Forelimb muscle (tissue), 1 donor: ENCODE data around the gene KICS2. TPM values are rescaled to one million over a fixed set of nuclear protein-coding genes. Genes with fewer than 3 reads are reported as not detected.
A peak's percentile ranks its signal among the peaks of the same experiment; 100 is the strongest.
"Not testable (repeated sequence)": the region's sequence is repeated elsewhere in the genome, so short reads cannot be mapped to it uniquely, and the experiment has no call there.

Source experiments
- DNase-seq: peaks from one replicate; pipeline ENCODE4 v3.0.0-alpha.2; 2013; ENCODE audit warnings: low read depth
- polyA plus RNA-seq: library from polyadenylated mRNA; unstranded; fragments of 120-200 nt; gene quantifications from one replicate; pipeline ENCODE4 v1.2.1, GENCODE V29; 2013; ENCODE audit not compliant: insufficient read length

KICS2 gene
- 3.1 TPM for polyA plus RNA-seq

GRCh38 chr12:64222009-64222765, at the start of gene KICS2:
Gene KICS2 (minus strand): TSS chr12:64222296. CDS start chr12:64222237, 59 bp downstream.
- DNase-seq, result peak; percentile 84

DNA sequence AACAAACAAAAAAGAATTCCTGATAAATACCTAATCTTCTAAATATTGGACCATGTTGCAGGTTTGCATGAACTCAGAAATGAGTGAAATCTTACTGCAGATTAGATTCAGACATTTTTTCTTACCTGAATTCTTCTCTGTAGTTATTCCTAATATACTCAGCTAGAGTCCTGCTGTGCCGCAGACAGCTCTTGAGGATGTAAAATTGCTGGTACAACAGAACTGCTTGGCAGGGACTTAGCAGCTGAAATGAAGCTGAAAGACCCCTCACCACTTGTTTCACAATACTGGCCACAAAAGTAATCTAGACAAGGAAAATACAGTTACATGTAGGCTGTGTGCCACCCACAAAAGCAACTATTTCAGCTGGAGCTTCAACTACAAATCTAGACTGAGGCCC, 48.3 kb upstream of the KICS2 start:
- no peak for DNase-seq

GRCh38 chr12:64269161-64269560, 47.1 kb upstream of the KICS2 start:
- DNase-seq, result no peak

- DNase-seq, result no peak
Measured at GRCh38 chr12:64268409-64268808, 46.3 kb upstream of the KICS2 start.

DNA sequence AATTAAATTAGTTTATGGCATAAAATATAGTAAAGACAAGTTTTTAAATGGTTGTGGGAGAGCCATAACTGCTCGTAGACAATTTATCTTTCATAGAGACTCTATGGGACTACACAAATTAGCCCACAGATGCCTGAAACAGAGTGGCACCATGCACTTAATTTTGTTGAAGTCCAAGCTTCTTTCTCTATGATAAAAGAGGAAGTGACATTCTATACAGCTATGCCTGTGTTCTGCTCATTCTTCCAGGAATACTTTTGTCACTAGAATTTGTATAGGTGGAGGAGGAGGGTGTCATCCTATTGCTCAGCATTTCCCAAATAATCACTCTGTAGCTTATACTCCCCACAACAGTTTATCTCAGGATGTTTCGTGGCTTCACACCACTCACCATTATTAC, 43.7 kb upstream of the KICS2 start:
- no peak for DNase-seq

GRCh38 chr12:64261813-64262212, 39.7 kb upstream of the KICS2 start:
- DNase-seq, result no peak

DNA sequence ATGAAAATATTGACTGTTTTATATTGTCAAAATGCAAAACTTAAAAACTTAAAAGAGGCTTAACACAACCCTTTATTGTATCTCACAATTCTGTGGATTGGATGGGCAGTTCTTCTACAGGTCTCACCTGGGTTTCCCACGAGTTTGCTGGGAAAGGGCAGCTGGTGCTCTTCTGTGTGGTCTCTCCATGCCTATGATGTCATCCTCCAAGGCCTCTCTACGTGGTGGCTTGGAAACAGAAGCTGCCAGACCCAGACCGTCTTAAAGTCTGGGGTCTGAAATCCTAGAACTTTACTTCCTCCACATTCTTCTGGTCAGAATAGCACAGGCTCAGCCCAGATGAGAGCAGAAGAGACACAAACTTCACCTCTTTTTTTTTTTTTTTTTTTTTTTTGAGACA, 36.5 kb upstream of the KICS2 start:
- no peak for DNase-seq

GRCh38 chr12:64256166-64256800, 34.2 kb upstream of the KICS2 start:
- peak; percentile 46 for DNase-seq

DNA sequence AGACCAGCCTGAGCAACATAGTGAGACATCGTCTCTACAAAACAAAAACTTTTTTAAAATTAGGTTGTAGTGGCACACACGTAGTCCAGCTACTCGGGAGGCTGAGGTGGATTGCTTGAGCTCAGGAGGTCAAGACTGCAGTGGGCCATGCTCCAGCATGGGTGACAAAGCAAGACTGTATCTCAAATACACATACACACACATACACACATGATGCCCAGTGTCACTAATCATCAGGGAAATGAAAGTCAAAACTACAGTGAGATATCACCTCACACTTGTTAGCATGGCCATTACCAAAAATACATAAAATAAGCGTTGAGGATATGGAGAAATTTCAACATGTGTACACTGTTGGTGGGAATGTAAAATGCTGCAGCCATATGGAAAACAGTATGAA, 33.2 kb upstream of the KICS2 start:
- no peak for DNase-seq

DNA sequence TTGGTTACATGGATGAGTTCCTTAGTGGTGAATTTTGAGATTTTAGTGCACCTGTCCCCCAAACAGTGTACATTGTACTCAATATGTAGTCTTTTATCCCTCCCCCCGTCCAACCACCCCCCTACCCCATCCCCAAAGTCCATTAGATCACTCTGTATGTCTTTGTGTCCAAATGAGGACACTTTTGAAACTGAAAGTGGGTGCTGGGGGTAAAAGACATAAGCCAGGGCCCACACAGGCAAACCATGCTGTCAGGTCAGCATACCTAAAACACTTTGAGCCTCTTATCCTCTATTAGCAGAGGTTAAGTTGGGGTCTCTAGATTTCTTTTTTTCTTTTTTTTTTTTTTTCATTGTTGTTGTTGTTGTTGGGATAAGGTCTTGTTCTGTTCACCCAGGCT, 31.3 kb upstream of the KICS2 start:
- no peak for DNase-seq

- peak; percentile 14 for DNase-seq
Measured at GRCh38 chr12:64252681-64253080, 30.6 kb upstream of the KICS2 start.

GRCh38 chr12:64243809-64244208, 21.7 kb upstream of the KICS2 start:
- DNase-seq, result no peak

DNA sequence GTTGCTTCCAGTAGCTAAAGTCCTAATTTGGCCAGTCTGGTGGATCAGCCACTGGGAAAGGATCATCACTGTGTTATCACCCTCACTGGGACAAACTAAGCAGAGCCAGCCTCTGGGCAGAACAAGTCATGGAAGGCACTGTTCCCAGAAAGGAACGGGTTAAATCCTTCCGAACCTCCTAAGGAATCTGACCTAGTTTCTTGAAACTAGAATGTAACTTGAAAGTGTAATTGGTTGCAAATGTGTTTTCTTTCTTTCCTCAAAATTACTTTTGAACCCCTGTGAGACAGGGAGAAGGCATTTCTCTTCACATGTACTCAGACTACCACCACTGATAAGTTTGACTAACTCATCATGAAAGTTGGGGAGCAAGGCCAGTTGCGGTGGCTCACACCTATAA, 18.7 kb upstream of the KICS2 start:
- no peak for DNase-seq

DNA sequence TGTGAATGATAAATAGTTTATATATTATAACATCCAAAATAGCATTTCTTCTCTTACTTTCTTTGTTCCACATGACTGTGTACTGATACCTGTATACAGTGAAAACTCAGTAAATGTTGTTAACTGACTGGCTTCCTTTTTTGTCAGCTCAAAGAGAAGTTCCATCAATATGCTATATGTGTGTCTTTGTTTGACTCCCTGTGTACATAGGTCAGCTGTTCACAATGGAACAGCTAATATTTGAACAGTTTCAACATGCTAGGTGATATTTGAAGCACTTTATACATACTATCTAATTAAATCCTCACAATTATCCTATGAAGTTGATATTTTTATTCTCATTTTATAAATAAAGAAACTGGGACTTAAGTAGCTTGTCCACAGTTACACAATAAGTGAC, 15.3 kb upstream of the KICS2 start:
- no peak for DNase-seq

DNA sequence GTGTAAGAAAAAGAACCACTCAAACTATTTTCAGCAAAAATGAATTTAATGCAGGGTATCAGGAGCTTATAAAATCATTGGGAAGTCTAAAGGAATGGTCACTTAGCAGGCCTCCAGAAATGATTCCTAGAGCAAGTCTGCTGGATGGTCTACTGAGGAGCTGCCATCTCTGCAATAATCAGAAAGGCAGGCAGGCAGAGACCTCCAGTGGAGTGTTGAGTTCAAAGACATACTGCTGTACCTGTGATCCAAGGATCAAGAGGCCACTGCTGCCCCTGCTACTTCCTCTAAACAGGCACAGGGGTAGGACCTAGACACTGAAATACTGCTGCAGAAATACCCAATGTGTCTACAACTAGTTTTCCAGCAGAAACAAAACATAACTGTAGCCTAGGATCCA, 14.5 kb upstream of the KICS2 start:
- no peak for DNase-seq

DNA sequence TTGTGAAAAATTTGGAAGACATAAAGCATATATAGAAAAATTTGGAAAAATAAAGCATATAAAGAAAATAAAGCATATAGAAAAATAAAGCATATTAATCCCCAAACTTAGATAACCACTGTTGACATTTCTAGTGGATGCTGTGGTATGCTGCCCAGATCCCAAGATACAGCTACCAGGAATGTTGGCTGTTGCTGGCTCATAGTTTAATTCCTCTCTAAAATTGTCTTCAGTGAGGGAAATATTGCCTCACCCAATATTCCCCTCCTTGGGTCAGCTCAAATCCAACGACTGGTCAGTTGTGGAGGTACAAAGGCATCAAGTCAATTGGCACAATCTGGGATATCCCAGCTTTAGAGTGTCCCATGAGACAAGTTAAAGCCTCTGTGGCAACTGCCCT, 10.1 kb upstream of the KICS2 start:
- DNase-seq, result no peak

DNA sequence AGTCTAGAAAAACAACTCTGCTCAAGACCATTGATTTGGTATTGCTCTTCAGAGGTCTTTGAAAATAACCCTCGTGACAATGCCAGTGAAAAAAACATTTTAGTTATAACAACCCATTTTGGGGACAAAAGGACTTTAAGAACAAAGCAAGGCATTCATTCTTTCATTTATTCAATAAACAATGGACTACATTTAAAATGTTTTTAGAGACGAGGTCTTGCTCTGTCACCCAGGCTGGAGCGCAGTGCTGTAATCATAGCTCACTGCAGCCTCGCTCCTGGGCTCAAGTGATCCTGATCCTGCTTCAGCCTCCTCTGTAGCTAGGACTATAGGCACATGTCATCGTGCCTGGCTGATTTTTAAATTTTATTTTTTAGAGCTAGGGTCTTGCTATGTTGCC, 7.7 kb upstream of the KICS2 start:
- no peak for DNase-seq

DNA sequence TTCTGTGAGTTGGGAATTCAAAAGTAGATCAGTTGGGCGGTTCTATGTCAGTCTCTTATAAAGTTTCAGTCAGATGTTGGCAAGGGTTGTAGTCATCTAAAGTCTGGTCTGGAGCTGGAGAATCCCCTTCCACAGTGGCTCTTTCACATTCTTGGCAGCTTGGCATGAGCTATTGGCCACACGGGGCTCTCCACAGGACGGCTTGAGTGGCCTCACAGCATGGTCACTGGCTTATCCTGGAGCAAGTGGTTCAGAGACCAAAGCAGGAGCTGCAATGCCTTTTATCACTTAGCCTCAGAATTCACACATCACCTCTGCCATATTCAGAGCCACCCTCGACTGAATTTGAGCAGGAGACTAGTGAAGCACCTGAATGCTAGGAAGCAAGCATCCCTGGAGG, 7.1 kb upstream of the KICS2 start:
- no peak for DNase-seq

DNA sequence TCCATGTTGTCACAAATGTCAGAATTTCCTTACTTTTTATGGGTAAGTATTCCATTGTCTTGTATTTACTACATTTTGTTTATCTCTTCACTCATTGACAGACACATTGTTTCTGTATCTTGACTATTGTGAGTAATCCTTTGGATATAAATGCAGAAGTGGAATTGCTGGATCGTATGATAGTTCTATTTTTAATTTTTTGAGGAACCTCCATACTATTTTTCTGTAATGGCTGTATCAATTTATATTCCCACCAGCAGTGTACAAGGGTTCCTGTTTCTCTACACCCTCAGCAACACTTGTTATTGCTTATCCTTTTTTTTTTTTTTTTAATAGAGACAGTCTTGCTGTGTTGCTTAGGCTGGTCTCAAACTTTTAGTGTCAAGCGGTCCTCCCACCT, 3.5 kb upstream of the KICS2 start:
- no peak for DNase-seq

- DNase-seq, result peak; percentile 34
Measured at GRCh38 chr12:64221651-64222008, 466 bp downstream of the KICS2 start.

GRCh38 chr12:64220046-64220445, 2.0 kb downstream of the KICS2 start:
- no peak for DNase-seq

DNA sequence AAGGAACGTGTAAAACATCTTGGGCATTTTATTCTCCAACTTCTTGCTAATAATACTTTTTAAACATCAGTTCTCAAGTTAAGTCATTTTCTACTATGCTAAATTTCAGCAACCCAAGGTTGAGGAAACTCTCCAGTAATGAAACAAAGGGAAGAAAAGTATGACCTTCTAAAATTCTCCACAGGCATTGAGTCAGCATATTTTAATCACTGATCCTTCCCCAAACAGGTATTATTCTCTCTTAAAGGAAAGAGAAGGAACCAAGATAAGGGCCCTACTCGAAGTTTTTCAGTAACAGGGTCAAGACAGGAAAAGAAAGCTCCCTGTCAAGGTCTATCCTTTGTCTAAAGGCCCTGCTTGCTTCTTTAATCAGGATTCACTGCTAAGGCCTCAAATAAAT, 3.0 kb downstream of the KICS2 start:
- DNase-seq, result no peak

DNA sequence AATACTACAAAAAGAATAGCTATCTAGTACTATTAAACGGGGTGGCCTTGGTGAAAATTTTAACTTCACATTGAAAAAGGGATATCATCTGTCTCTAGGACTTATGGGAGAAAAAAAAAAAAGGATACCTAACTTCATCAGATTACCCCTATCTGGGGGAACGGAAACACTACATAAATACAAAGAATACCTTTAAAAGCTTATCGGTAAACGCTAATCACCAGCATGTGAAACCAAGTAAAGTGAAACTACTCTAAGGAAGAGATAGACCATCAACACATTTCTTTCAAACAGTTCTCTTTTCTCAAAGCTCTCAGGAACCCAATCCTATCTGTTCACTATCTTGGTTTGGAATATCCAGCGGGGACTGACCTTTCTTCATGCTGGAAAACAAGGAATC, 3.5 kb downstream of the KICS2 start:
- DNase-seq, result no peak

DNA sequence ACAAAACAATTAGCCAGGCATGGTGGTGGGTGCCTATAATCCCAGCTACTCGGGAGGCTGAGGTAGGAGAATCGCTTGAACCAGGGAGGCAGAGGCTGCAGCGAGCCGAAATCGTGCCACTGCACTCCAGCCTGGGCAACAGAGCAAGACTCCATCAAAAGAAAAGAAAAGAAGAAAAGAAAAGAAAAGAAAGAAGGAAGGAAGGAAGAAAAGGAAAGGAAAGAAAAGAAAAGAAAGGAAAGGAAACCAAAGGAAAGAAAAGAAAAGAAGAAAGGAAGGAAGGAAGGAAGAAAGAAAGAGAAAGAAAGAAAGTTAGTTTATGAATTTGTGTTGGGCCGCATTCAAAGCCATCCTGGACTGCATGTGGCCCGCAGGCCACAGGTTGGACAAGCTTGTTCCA, 4.5 kb downstream of the KICS2 start:
- DNase-seq, result not testable (repeated sequence)
